Type B pancreatic cell (in vitro differentiated cells): ENCODE data around the gene TRRAP. TPM values are rescaled to one million over a fixed set of nuclear protein-coding genes. Genes with fewer than 3 reads are reported as not detected.

ENCODE experiments used
- DNase-seq: peaks from one replicate; pipeline ENCODE4 v3.0.0; 2021; ENCODE audit warnings: mixed read lengths; ENCODE audit not compliant: unreplicated experiment; ENCODE audit errors: extremely low spot score
- H3K27ac Mint-ChIP-seq: 2 replicates; pipeline ENCODE4 v1.8.0; 2021; ENCODE audit warnings: mild to moderate bottlenecking, mixed read lengths
- H3K27me3 Mint-ChIP-seq: 2 replicates; pipeline ENCODE4 v1.8.0; 2021; ENCODE audit warnings: mixed read lengths
- H3K36me3 Mint-ChIP-seq: 2 replicates; pipeline ENCODE4 v1.8.0; 2021; ENCODE audit warnings: mixed read lengths
- H3K4me1 Mint-ChIP-seq: one replicate; pipeline ENCODE4 v1.8.0; 2021; ENCODE audit warnings: mixed read lengths; ENCODE audit not compliant: unreplicated experiment
- H3K4me3 Mint-ChIP-seq: 2 replicates; pipeline ENCODE4 v1.8.0; 2021; ENCODE audit warnings: mild to moderate bottlenecking, mixed read lengths
- H3K9me3 Mint-ChIP-seq: 2 replicates; pipeline ENCODE4 v1.8.0; 2021; ENCODE audit warnings: mixed read lengths
- total RNA-seq: library from RNA; stranded (reverse); gene quantifications from 2 replicates; pipeline ENCODE4 v1.2.1, GENCODE V29; 2021; ENCODE audit warnings: low replicate concordance
- TF ChIP-seq, protein P1 (sequence below): fragments of 200-600 bp; sonication (generic); conservative IDR thresholded peaks from 2 replicates; pipeline ENCODE4 v1.5.0; 2021; ENCODE audit warnings: antibody characterized with exemption, mild to moderate bottlenecking

Gene TRRAP
- total RNA-seq, 1 donor from 2014 or later = 65.7 TPM

DNA sequence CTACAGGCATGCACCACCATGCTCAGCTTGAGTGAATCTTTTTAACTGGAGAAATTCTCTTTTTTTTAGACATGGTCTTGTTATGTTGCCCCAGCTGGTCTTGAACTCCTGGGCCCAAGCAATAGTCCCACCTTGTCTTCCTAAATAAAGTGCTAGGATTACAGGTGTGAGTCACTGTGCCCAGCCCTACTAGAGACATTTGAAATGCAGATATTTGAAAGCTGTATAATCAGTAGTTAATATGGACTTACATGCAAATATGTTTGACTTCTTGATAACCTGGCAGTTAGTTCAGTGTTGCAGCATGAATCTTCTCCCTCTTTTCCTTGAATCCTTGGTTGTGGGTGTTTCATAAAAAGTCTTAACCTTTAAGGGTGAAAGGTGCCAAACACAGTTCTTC lies 8.7 kb downstream of the TRRAP start:
- no peak for DNase-seq
- TF ChIP-seq, protein P1, sequence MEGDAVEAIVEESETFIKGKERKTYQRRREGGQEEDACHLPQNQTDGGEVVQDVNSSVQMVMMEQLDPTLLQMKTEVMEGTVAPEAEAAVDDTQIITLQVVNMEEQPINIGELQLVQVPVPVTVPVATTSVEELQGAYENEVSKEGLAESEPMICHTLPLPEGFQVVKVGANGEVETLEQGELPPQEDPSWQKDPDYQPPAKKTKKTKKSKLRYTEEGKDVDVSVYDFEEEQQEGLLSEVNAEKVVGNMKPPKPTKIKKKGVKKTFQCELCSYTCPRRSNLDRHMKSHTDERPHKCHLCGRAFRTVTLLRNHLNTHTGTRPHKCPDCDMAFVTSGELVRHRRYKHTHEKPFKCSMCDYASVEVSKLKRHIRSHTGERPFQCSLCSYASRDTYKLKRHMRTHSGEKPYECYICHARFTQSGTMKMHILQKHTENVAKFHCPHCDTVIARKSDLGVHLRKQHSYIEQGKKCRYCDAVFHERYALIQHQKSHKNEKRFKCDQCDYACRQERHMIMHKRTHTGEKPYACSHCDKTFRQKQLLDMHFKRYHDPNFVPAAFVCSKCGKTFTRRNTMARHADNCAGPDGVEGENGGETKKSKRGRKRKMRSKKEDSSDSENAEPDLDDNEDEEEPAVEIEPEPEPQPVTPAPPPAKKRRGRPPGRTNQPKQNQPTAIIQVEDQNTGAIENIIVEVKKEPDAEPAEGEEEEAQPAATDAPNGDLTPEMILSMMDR = no peak
- Mint-ChIP-seq H3K27me3 (no peaks in the 10 kb centered on the region), H3K27ac (no peak overlapping the region), H3K36me3 (peaks cover 16% of the 10 kb centered on the region), H3K9me3 (no peaks in the 10 kb centered on the region), H3K4me1 (no peaks in the 10 kb centered on the region), H3K4me3 (no peak overlapping the region)

DNA sequence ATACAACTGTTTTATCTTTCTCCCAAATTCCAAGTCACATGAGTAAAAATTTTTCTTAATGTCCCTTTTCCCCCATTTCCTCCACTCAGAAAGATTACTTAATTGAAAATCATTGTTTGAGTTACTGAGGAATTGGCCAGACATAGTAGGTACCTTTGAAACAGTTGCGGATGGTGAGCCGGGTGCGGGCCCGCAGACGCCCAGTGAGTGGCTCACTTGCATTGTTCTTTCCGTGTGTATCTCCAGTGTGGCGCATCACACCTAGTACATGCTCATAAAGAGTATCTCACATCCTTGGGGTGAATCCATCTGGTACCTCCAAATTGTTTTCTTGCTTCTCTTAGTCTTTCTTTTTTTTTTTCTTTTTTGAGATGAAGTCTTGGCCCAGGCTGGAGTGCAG lies 14.3 kb downstream of the TRRAP start:
- H3K27ac Mint-ChIP-seq = no peak overlapping the region
- H3K9me3 Mint-ChIP-seq = no peaks in the 10 kb centered on the region
- TF ChIP-seq, protein P1 = no peak
- H3K27me3 Mint-ChIP-seq = no peaks in the 10 kb centered on the region
- H3K36me3 Mint-ChIP-seq = peaks cover 33% of the 10 kb centered on the region
- H3K4me1 Mint-ChIP-seq = no peaks in the 10 kb centered on the region
- no peak for DNase-seq
- H3K4me3 Mint-ChIP-seq = no peak overlapping the region

DNA sequence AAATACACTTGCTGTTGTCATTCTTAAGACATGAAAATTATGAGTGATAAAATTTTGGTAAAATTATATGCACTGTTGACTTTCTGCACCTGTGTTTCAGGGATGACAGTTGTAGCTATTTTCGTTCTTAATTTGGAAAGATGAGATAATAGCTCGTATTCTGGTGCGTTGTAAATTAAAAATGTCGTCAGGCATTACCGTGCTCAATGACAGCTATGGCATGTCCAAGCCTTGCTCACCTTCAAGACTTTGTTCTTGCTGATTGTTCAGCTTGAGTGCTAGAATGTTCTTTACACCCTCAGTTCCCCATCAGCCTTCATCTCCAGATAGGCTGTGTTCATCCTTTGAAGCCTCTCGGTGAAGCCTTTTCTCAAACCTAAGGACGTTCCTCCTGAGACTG lies 21.5 kb downstream of the TRRAP start:
- Mint-ChIP-seq H3K36me3 (peaks cover 40% of the 10 kb centered on the region), H3K27me3 (no peaks in the 10 kb centered on the region)
- TF ChIP-seq, protein P1 = no peak

DNA sequence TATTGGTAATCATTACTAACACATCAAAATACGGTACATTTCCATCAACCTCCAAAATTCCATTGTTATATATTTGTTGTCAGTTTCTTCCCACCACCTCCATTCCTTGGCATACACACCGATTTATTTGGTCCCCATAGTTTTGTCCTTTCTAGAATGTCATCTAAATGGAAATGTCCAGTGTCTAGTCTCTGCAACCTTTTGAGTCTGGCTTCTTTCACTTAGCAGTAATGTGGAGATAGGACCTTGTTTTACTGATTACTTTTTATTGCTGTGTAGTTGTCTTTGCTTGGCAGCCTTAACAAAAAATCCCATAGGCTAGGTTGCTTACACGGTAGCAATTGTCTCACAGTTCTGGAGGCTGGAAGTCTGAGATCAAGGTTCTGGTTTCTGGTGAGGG lies 22.5 kb downstream of the TRRAP start:
- peaks cover 42% of the 10 kb centered on the region for H3K36me3 Mint-ChIP-seq
- no peaks in the 10 kb centered on the region for H3K4me1 Mint-ChIP-seq
- no peaks in the 10 kb centered on the region for H3K9me3 Mint-ChIP-seq
- TF ChIP-seq, protein P1 = no peak
- no peak overlapping the region for H3K27ac Mint-ChIP-seq
- DNase-seq = no peak
- H3K4me3 Mint-ChIP-seq = no peak overlapping the region
- H3K27me3 Mint-ChIP-seq = no peaks in the 10 kb centered on the region

More for the DNA sequence above, 21.5 kb downstream of the TRRAP start:
- Mint-ChIP-seq H3K27ac (no peak overlapping the region), H3K4me1 (no peaks in the 10 kb centered on the region), H3K9me3 (no peaks in the 10 kb centered on the region), H3K4me3 (no peak overlapping the region)
- no peak for DNase-seq

DNA sequence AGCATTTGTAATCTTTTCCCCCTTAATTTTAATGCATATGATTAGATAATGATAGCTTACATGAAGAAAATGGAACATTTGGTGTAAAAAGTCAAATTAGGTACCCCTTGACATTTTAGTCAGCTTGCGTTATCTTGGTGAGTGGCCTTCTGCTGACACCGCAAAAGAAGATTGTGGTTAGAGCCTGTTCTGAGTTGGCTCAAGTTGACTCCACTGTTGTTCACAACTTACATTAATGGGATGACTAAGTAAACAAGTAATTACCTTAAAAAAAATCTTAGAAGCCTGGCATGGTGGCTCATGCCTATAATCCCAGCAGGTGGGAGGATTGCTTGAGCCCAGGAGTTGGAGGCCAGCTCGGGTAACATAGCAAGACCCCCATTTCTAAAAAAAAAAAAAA lies 24.2 kb downstream of the TRRAP start:
- H3K27me3 Mint-ChIP-seq = no peaks in the 10 kb centered on the region
- H3K4me3 Mint-ChIP-seq = no peak overlapping the region
- no peaks in the 10 kb centered on the region for H3K9me3 Mint-ChIP-seq

More for the DNA sequence above, 24.2 kb downstream of the TRRAP start:
- peaks cover 33% of the 10 kb centered on the region for H3K36me3 Mint-ChIP-seq
- no peaks in the 10 kb centered on the region for H3K4me1 Mint-ChIP-seq
- DNase-seq = no peak
- no peak overlapping the region for H3K27ac Mint-ChIP-seq
- TF ChIP-seq, protein P1 = no peak
